Osteocyte (in vitro differentiated cells): ENCODE results near the gene HCN2. TPM values are rescaled to one million over a fixed set of nuclear protein-coding genes. Genes with fewer than 3 reads are reported as not detected.
"Not testable (repeated sequence)": the region's sequence is repeated elsewhere in the genome, so short reads cannot be mapped to it uniquely, and the experiment has no call there.

Source experiments
- DNase-seq: peaks from one replicate; pipeline ENCODE4 v3.0.0; 2021; ENCODE audit warnings: mixed read lengths; ENCODE audit not compliant: unreplicated experiment; ENCODE audit errors: extremely low spot score
- H3K27ac Mint-ChIP-seq: one replicate; pipeline ENCODE4 v1.8.0; 2021; ENCODE audit warnings: mild to moderate bottlenecking, mixed read lengths; ENCODE audit not compliant: unreplicated experiment
- H3K27me3 Mint-ChIP-seq: one replicate; pipeline ENCODE4 v1.8.0; 2021; ENCODE audit warnings: mixed read lengths; ENCODE audit not compliant: unreplicated experiment
- H3K36me3 Mint-ChIP-seq: one replicate; pipeline ENCODE4 v1.8.0; 2021; ENCODE audit warnings: mixed read lengths; ENCODE audit not compliant: unreplicated experiment
- H3K4me1 Mint-ChIP-seq: one replicate; pipeline ENCODE4 v1.8.0; 2021; ENCODE audit warnings: mixed read lengths; ENCODE audit not compliant: unreplicated experiment
- H3K4me3 Mint-ChIP-seq: one replicate; pipeline ENCODE4 v1.8.0; 2021; ENCODE audit warnings: mild to moderate bottlenecking, moderate library complexity, mixed read lengths; ENCODE audit not compliant: unreplicated experiment
- H3K9me3 Mint-ChIP-seq: one replicate; pipeline ENCODE4 v1.8.0; 2021; ENCODE audit warnings: mixed read lengths; ENCODE audit not compliant: unreplicated experiment
- total RNA-seq: library from RNA; stranded (reverse); gene quantifications from 2 replicates; pipeline ENCODE4 v1.2.1, GENCODE V29; 2021
- TF ChIP-seq, protein P1 (sequence below): fragments of 200-600 bp; sonication (generic); IDR thresholded peaks from 2 replicates; pipeline ENCODE4 v1.5.0; 2021; ENCODE audit warnings: antibody characterized with exemption, mild to moderate bottlenecking, moderate library complexity

Gene HCN2
- total RNA-seq, 1 donor from 2014 or later: 28.3 TPM

DNA sequence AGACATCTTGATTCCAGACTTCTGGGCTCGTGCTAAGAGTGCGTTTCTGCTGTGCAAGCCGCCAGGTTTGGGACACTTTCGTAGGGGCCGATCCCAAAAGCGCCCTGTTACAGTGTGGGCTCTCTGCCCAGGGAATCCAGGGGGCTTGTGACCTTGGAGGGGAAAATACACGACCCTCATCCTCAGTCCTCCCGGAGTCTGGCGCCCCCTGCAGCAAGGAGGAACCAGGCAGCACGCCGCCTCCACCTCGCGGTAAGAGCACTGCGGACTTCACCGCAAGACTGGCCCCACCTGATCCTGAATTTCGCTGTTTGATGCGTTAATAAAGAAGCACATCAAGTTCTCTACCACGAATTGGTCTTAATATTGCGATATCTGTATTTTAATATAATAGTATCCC lies 38.5 kb downstream of the HCN2 start:
- Mint-ChIP-seq H3K27me3 (no peaks in the 10 kb centered on the region), H3K4me1 (peaks cover 61% of the 10 kb centered on the region), H3K27ac (no peak overlapping the region), H3K4me3 (no peak overlapping the region), H3K9me3 (no peaks in the 10 kb centered on the region), H3K36me3 (peaks cover 20% of the 10 kb centered on the region)
- TF ChIP-seq, protein P1, sequence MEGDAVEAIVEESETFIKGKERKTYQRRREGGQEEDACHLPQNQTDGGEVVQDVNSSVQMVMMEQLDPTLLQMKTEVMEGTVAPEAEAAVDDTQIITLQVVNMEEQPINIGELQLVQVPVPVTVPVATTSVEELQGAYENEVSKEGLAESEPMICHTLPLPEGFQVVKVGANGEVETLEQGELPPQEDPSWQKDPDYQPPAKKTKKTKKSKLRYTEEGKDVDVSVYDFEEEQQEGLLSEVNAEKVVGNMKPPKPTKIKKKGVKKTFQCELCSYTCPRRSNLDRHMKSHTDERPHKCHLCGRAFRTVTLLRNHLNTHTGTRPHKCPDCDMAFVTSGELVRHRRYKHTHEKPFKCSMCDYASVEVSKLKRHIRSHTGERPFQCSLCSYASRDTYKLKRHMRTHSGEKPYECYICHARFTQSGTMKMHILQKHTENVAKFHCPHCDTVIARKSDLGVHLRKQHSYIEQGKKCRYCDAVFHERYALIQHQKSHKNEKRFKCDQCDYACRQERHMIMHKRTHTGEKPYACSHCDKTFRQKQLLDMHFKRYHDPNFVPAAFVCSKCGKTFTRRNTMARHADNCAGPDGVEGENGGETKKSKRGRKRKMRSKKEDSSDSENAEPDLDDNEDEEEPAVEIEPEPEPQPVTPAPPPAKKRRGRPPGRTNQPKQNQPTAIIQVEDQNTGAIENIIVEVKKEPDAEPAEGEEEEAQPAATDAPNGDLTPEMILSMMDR: peak; percentile 50
- no peak for DNase-seq

DNA sequence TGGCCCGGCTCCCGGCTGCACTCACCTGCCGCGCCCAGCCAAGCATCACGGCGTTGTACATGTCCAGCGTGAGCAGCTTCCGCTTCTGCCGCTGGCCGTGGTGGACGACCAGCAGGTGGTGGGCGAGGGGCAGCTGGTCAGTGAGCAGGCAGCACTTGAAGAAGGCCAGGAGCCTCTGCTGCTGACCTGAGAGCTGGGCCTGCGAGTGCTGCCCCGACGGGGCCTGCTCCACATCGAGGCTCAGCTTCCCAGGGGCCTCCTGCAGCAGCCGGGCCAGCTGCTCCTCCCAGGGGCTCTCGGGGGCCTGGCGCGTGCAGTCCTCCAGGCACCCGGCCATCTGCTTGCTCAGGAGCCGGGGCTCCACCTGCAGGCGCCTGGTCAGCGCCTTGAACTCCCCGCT lies 39.8 kb downstream of the HCN2 start:
- not testable (repeated sequence) for DNase-seq, H3K9me3 Mint-ChIP-seq, H3K27ac Mint-ChIP-seq, H3K4me3 Mint-ChIP-seq, H3K27me3 Mint-ChIP-seq
- peaks cover 20% of the 10 kb centered on the region for H3K36me3 Mint-ChIP-seq
- peaks cover 56% of the 10 kb centered on the region for H3K4me1 Mint-ChIP-seq

DNA sequence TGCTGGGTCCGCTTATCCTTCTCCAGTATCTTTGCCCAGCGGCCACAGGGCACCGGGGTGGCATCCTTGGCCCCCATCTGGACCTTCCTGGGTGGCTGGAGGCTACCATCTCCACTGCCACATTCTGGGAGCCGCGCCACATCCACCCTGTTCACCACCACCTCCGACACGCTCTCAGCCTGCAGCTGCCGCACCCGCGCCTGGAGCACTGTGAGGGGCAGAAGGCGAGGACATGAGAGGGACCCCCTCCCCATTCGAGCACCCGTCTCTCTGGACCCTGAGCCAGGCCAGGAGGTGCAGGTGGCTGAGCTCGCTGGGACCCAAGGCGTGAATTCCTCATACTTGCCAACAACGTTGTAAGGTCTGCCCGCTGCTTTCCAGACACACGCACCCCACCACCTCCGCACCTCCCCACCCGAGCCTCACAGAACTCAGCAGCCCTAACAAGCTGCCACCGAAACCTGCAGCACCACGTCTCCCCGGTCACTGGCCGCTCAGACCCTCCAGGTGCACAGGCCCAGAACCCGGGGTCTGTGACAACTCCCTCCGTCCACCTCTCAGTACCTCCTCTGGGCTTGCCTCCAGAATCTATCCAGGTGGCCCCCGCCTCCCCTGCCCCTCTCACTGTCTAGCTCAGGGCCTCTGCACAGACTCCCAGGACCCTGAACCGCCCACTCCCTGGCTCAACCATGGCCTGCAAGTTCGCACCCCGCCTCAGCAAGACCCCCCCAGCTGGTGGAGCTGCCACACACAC lies 40.5 kb downstream of the HCN2 start:
- no peaks in the 10 kb centered on the region for H3K27me3 Mint-ChIP-seq
- H3K4me1 Mint-ChIP-seq: peaks cover 52% of the 10 kb centered on the region
- peaks cover 20% of the 10 kb centered on the region for H3K36me3 Mint-ChIP-seq
- H3K27ac Mint-ChIP-seq: no peak overlapping the region
- H3K4me3 Mint-ChIP-seq: no peak overlapping the region
- DNase-seq: no peak
- no peaks in the 10 kb centered on the region for H3K9me3 Mint-ChIP-seq
- TF ChIP-seq, protein P1: no peak

- peaks cover 33% of the 10 kb centered on the region for H3K4me1 Mint-ChIP-seq
- TF ChIP-seq, protein P1: no peak
Measured at GRCh38 chr19:632579-633067, 42.9 kb downstream of the HCN2 start.

GRCh38 chr19:633068-633785 lies 43.5 kb downstream of the HCN2 start, which contains the start of gene POLRMT:
Gene POLRMT (minus strand): TSS chr19:633537. CDS start chr19:633512, 25 bp downstream.
- no peaks in the 10 kb centered on the region for H3K9me3 Mint-ChIP-seq
- H3K4me1 Mint-ChIP-seq: peaks cover 32% of the 10 kb centered on the region
- peak; percentile 99 for DNase-seq
- TF ChIP-seq, protein P1: no peak
- peak within 1 kb of the TSS; percentile 92 for H3K4me3 Mint-ChIP-seq
- H3K27me3 Mint-ChIP-seq: no peaks in the 10 kb centered on the region
- peaks cover 15% of the 10 kb centered on the region for H3K36me3 Mint-ChIP-seq
- peak within 1 kb of the TSS; percentile 93 for H3K27ac Mint-ChIP-seq

More at GRCh38 chr19:632579-633067, 42.9 kb downstream of the HCN2 start:
- Mint-ChIP-seq H3K27ac (peak overlapping the region; percentile 86), H3K36me3 (peaks cover 16% of the 10 kb centered on the region), H3K27me3 (no peaks in the 10 kb centered on the region), H3K9me3 (no peaks in the 10 kb centered on the region), H3K4me3 (peak overlapping the region; percentile 92)
- no peak for DNase-seq
